Cardiac fibroblast (primary cell): ENCODE measurements around the gene WDR55.
"Not testable (repeated sequence)": the region's sequence is repeated elsewhere in the genome, so short reads cannot be mapped to it uniquely, and the experiment has no call there.

ENCODE experiments used
- DNase-seq, 2 donors: peaks; one replicate each; pipeline versions ENCODE4 v3.0.0 to v3.0.0-alpha.2; 2010; ENCODE audit warnings: low read depth in 2 of 2
- H3K4me3 ChIP-seq, 2 donors: replicated peaks in 1 of 2; 1 replicate in 1 of 2; 2 replicates in 1 of 2; pipeline ENCODE4 v1.5.1; 2011; ENCODE audit warnings: low read depth in 2 of 2, low read length in 2 of 2, mild to moderate bottlenecking in 2 of 2, moderate library complexity in 1 of 2
- TF ChIP-seq, protein P1 (sequence below): IDR thresholded peaks from one replicate; pipeline ENCODE4 v1.5.1; 2011; ENCODE audit warnings: low read depth, mild to moderate bottlenecking, low read length, inconsistent platforms

The WDR55 gene, protein sequence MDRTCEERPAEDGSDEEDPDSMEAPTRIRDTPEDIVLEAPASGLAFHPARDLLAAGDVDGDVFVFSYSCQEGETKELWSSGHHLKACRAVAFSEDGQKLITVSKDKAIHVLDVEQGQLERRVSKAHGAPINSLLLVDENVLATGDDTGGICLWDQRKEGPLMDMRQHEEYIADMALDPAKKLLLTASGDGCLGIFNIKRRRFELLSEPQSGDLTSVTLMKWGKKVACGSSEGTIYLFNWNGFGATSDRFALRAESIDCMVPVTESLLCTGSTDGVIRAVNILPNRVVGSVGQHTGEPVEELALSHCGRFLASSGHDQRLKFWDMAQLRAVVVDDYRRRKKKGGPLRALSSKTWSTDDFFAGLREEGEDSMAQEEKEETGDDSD

DNA sequence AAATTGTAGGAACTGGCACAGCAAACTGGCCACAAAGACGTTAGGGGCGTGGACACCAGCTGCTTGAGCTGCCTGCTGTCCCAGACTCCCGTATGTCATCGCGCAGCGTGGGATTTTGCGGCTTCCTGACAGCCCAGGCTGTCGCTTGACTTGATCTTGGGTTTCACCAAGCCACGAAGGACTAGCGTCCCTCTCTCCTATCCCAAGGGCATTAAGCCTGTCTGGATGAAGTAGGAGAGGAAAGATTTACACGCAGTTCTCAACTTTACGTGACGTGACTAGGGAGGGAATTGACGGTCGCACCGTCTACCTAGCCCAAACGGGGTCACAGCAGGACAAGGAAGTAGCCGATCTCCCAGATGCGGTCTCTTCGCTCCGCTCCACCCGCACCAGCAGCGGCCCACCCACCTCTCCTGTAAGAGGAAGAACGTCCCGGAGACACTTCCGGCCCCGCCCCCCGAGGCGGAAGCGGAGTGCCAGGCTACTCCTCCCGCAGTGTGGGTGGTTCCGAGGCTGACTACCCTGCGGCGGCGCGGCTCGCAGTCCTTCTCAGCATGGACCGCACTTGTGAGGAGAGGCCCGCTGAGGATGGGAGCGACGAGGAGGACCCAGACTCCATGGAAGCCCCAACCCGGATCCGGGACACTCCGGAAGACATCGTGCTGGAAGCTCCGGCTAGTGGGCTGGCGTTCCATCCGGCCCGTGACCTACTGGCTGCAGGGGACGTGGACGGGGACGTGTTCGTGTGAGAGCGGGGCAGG, at the start of gene WDR55:
WDR55 (plus strand) TSS at position 546 of the 761 bp plus-strand sequence; CDS start at position 555, 9 bp downstream.
- DNase-seq, result peak; percentile 91 to 93
- TF ChIP-seq, protein P1, sequence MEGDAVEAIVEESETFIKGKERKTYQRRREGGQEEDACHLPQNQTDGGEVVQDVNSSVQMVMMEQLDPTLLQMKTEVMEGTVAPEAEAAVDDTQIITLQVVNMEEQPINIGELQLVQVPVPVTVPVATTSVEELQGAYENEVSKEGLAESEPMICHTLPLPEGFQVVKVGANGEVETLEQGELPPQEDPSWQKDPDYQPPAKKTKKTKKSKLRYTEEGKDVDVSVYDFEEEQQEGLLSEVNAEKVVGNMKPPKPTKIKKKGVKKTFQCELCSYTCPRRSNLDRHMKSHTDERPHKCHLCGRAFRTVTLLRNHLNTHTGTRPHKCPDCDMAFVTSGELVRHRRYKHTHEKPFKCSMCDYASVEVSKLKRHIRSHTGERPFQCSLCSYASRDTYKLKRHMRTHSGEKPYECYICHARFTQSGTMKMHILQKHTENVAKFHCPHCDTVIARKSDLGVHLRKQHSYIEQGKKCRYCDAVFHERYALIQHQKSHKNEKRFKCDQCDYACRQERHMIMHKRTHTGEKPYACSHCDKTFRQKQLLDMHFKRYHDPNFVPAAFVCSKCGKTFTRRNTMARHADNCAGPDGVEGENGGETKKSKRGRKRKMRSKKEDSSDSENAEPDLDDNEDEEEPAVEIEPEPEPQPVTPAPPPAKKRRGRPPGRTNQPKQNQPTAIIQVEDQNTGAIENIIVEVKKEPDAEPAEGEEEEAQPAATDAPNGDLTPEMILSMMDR, result no peak
- H3K4me3 ChIP-seq, result peak within 1 kb of the TSS; percentile 78 to 92

DNA sequence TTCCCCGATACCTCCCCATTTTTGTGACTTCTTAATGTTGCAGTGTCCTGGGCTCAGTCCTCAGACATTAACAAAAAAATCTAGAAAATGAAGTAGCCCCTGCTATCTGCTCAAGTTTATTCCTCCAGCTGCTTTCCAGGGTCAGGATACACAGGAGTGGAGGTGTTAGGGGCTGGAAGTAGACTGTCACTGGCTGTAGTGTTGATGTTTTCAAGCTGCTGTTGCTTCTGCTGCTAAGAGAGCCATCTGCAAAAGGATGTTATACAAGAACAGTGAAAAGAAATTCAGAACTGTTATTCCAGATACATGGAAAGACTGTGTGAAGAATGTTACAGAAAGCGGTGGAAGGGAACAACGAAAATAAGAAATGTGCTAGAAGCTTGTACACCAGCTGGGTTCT, 42.4 kb upstream of the WDR55 start:
- H3K4me3 ChIP-seq, result no peak overlapping the region
- no peak for DNase-seq
- TF ChIP-seq, protein P1, result no peak

DNA sequence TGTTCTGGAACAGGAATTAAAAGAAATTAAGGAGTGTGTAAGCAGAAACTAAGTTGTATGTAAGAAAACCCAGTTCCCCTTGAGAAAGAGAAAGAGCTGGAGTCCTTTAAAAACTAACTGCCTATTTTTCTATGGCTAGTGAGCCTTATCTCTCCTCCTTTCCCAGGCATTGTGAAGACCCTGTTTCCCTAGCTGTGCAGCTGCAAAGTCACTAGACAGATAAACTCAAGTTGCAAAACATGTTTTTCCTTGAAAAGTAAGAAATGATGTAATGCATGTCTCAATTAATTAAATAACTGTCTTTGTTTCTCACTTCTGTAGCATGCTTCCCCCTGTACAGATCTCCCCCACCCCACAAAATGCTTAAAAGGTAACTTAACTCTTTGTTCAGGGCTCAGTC, 41.6 kb upstream of the WDR55 start:
- DNase-seq, H3K4me3 ChIP-seq: not testable (repeated sequence)

DNA sequence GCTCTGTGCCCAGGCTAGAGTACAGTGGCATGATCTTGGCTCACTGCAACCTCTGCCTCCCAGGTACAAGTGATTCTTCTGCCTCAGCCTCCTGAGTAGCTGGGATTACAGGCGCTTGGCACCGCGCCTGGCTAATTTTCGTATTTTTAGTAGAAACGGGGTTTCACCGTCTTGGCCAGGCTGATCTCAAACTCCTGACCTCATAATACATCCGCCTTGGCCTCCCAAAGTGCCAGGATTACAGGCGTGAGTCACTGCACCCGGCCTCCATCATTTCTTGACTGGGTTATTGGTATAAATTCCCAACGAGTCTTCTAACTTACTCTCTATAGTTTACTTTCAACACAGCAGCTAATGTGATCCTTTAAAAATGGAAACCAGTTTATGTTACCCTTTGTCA, 39.8 kb upstream of the WDR55 start:
- peak in 1 of 2 donors; percentile 18 for DNase-seq

DNA sequence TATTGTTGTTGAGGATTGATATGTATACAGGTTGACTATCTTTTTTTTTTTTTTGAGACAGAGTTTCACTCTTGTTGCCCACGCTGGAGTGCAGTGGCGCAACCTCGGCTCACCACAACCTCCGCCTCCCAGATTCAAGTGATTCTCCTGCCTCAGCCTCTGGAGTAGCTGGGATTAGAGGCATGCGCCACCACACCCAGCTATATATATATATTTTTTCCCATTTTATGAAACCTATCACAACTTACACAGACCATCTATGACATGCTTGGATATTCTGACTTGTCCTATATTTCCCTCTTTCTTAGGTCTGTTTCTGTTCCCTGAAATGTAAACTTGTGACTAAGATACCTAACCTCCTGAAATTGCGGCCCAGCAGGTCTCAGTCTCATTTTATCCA, 36.7 kb upstream of the WDR55 start:
- no peak for DNase-seq
- TF ChIP-seq, protein P1, result no peak
- H3K4me3 ChIP-seq, result no peak overlapping the region

More for the DNA sequence above, 39.8 kb upstream of the WDR55 start:
- H3K4me3 ChIP-seq, result not testable (repeated sequence)

DNA sequence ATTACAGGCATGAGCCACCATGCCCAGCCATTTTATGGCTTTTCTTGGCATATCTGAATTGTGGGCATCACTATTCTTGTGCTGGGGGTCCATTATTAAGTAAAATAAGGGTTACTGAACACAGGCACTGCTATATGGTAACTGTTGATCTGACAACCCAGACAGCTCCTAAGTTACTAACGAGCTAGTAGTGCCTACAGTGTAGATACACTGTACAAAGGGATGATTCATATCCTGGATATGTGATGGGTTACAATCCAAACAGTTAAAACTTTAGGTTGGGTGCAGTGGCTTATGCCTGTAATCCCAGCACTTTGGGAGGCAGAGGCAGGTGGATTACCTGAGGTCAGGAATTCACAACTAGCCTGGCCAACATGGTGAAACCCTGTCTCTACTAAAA, 36.0 kb upstream of the WDR55 start:
- DNase-seq, result peak in 1 of 2 donors; percentile 53
- TF ChIP-seq, protein P1, result no peak
- no peak overlapping the region for H3K4me3 ChIP-seq

DNA sequence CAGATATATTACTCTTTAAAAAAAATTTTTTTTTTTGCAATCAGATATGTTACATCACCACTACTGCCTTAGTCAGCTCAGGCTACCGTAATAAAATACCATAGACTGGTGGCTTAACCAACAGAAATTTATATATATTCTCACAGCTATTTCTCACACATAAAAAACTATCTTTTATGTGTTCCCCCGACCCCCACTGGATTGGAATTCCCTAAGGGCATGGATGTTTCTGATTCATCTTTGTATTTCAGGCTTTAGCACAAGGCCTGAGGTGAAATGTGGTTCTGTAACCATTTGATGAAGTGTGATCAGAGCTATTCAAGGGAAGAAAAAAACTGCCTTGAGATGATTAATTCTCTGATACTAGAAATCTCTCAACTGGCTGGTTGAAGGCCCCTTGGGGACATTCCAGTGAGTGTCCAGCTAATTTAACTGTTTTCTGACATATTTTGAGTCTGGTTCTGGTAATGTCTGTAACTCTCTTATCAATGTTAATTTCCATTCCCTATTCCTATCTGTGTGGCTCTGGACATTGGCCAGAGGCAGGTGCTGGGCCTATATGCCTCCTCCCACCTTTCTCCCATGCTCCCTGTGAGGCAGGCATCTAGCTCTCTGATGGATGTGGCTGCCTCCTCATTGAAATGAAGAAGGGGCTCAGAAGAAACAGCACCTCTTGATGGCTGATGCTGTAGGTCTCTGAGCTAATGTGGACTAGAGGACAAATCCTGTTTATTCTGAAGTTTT, 34.2 kb upstream of the WDR55 start:
- no peak overlapping the region for H3K4me3 ChIP-seq
- DNase-seq, result peak in 1 of 2 donors; percentile 25
- TF ChIP-seq, protein P1, result no peak
